Progenitor cell of endocrine pancreas (in vitro differentiated cells): Measurements from ENCODE around the gene NTSR2. TPM values are rescaled to one million over a fixed set of nuclear protein-coding genes. Genes with fewer than 3 reads are reported as not detected.
A peak's percentile ranks its signal among the peaks of the same experiment; 100 is the strongest.

Source experiments
- DNase-seq: peaks from one replicate; pipeline ENCODE4 v3.0.0; 2021; ENCODE audit warnings: low spot score; ENCODE audit not compliant: unreplicated experiment
- H3K27ac Mint-ChIP-seq: 2 replicates; pipeline ENCODE4 v1.8.0; 2021; ENCODE audit warnings: mild to moderate bottlenecking, moderate library complexity, mixed read lengths
- H3K27me3 Mint-ChIP-seq: 2 replicates; pipeline ENCODE4 v1.8.0; 2021; ENCODE audit warnings: mixed read lengths
- H3K36me3 Mint-ChIP-seq: 2 replicates; pipeline ENCODE4 v1.8.0; 2022; ENCODE audit warnings: mixed read lengths; ENCODE audit not compliant: insufficient read depth
- H3K4me1 Mint-ChIP-seq: 2 replicates; pipeline ENCODE4 v1.8.0; 2021; ENCODE audit warnings: low read depth, mixed read lengths
- H3K4me3 Mint-ChIP-seq: 2 replicates; pipeline ENCODE4 v1.8.0; 2021; ENCODE audit warnings: low read depth, mild to moderate bottlenecking, moderate library complexity, mixed read lengths
- H3K9me3 Mint-ChIP-seq: 2 replicates; pipeline ENCODE4 v1.8.0; 2021; ENCODE audit warnings: low read depth, mixed read lengths
- CTCF ChIP-seq: fragments of 200-600 bp; sonication (generic); IDR thresholded peaks from one replicate; pipeline ENCODE4 v1.5.0; 2021; ENCODE audit warnings: antibody characterized with exemption, mild to moderate bottlenecking; ENCODE audit not compliant: unreplicated experiment
- long read RNA-seq: library from polyadenylated mRNA; unstranded; transcript quantifications from one replicate; pipeline ENCODE4 v2.0.0, GENCODE V29; 2020
- total RNA-seq: library from RNA; stranded (reverse); gene quantifications from 2 replicates; pipeline ENCODE4 v1.2.1, GENCODE V29; 2021

NTSR2 gene
- not detected in 2 replicates for total RNA-seq
- long read RNA-seq, result 0 reads

GRCh38 chr2:11669454-11670291 is at the start of gene NTSR2:
Gene NTSR2 (minus strand): TSS chr2:11670195. CDS start chr2:11670129, 66 bp downstream.
- Mint-ChIP-seq H3K27ac (no peak within 1 kb of the TSS), H3K36me3 (no peaks in the 10 kb centered on the region), H3K27me3 (peaks cover 59% of the 10 kb centered on the region), H3K4me3 (no peak within 1 kb of the TSS), H3K4me1 (no peaks in the 10 kb centered on the region), H3K9me3 (no peaks in the 10 kb centered on the region)
- TF ChIP-seq CTCF, result no peak
- DNase-seq, result peak; percentile 73

GRCh38 chr2:11719230-11719977 is 49.4 kb upstream of the NTSR2 start:
- no peaks in the 10 kb centered on the region for H3K36me3 Mint-ChIP-seq
- H3K27ac Mint-ChIP-seq, result no peak overlapping the region
- peaks cover 2% of the 10 kb centered on the region for H3K4me1 Mint-ChIP-seq
- no peak overlapping the region for H3K4me3 Mint-ChIP-seq
- DNase-seq, result no peak
- no peak for TF ChIP-seq CTCF
- H3K9me3 Mint-ChIP-seq, result no peaks in the 10 kb centered on the region
- H3K27me3 Mint-ChIP-seq, result peaks cover 51% of the 10 kb centered on the region

- no peak for TF ChIP-seq CTCF
- H3K4me3 Mint-ChIP-seq, result no peak overlapping the region
Observed at GRCh38 chr2:11718606-11719005, 48.6 kb upstream of the NTSR2 start.

GRCh38 chr2:11717623-11718022 is 47.6 kb upstream of the NTSR2 start:
- H3K27ac Mint-ChIP-seq, result no peak overlapping the region
- TF ChIP-seq CTCF, result no peak
- H3K4me1 Mint-ChIP-seq, result peaks cover 2% of the 10 kb centered on the region
- H3K27me3 Mint-ChIP-seq, result peaks cover 48% of the 10 kb centered on the region
- H3K36me3 Mint-ChIP-seq, result no peaks in the 10 kb centered on the region
- no peaks in the 10 kb centered on the region for H3K9me3 Mint-ChIP-seq
- DNase-seq, result no peak
- H3K4me3 Mint-ChIP-seq, result no peak overlapping the region

More at GRCh38 chr2:11718606-11719005, 48.6 kb upstream of the NTSR2 start:
- DNase-seq, result no peak
- Mint-ChIP-seq H3K4me1 (peaks cover 2% of the 10 kb centered on the region), H3K27me3 (peaks cover 53% of the 10 kb centered on the region), H3K36me3 (no peaks in the 10 kb centered on the region), H3K9me3 (no peaks in the 10 kb centered on the region), H3K27ac (no peak overlapping the region)

- no peak overlapping the region for H3K27ac Mint-ChIP-seq
- peaks cover 48% of the 10 kb centered on the region for H3K27me3 Mint-ChIP-seq
- DNase-seq, result no peak
- no peaks in the 10 kb centered on the region for H3K36me3 Mint-ChIP-seq
- peaks cover 2% of the 10 kb centered on the region for H3K4me1 Mint-ChIP-seq
- no peaks in the 10 kb centered on the region for H3K9me3 Mint-ChIP-seq
- TF ChIP-seq CTCF, result no peak
- no peak overlapping the region for H3K4me3 Mint-ChIP-seq
Observed at GRCh38 chr2:11716689-11717321, 46.8 kb upstream of the NTSR2 start.
